GOT3 (cell line): Measurements from ENCODE around the gene VASN.
A peak's percentile ranks its signal among the peaks of the same experiment; 100 is the strongest.

Experiments used
- DNase-seq: peaks from one replicate; lab custom pipeline; 2025; ENCODE audit warnings: mixed read lengths; lab: John Stamatoyannopoulos, UW

VASN gene

GRCh38 chr16:4372578-4373355, 1.1 kb downstream of the VASN start:
- no peak for DNase-seq

DNA sequence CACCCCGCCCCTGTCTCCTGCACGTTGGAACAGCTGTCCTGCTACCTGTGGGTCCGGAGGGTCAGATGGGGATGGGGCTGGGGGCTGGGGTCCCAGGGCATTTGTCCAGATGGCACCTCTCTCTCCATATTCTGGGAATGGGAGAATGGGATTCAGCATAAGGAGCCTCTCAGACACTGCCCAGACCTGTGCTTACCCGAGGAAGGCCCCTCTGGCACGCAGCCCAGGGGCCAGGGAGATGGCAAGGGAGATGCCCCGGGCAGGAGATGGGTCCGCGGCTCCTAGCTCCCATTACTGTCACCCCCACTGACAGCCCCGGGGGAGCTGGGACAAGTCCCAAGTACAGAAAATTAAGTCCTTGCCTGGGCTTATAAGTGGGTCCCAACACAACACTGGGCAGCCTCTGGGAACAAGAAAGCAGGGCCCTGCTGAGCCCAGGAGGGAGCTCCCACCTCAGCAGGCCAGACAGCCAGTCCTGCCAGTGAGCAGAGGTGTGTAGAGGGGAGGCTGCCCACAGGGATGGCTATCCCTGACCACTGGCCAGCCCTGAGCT, 1.8 kb downstream of the VASN start:
- DNase-seq: no peak

- peak; percentile 44 for DNase-seq
These were observed 2.5 kb downstream of the VASN start for GRCh38 chr16:4373909-4374742.

DNA sequence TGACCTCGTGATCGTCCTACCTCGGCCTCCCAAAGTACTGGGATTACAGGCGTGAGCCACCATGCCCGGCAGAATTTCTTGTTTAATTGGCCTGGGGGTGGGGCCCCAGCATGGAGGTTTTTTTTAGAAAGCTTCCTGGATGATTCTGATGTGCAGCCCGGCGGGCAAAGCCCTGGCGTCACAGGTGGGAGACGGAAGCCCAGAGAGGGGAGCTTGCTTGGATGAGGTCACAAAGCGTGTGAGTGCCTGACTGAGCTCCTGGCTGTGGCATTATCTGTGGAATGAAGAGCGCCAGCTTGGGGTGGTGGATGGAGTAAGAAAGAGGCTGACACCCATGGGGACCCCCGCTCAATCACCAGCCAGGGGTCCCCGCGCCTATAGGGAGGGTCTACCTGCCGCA, 4.1 kb downstream of the VASN start:
- no peak for DNase-seq

GRCh38 chr16:4376126-4376892, 4.7 kb downstream of the VASN start:
- peak; percentile 70 for DNase-seq

- DNase-seq: no peak
These were observed 5.4 kb downstream of the VASN start for GRCh38 chr16:4376893-4377572.

- DNase-seq: no peak
These were observed 6.0 kb downstream of the VASN start for GRCh38 chr16:4377573-4378154.

- DNase-seq: no peak
These were observed 6.6 kb downstream of the VASN start for GRCh38 chr16:4378161-4378666.

DNA sequence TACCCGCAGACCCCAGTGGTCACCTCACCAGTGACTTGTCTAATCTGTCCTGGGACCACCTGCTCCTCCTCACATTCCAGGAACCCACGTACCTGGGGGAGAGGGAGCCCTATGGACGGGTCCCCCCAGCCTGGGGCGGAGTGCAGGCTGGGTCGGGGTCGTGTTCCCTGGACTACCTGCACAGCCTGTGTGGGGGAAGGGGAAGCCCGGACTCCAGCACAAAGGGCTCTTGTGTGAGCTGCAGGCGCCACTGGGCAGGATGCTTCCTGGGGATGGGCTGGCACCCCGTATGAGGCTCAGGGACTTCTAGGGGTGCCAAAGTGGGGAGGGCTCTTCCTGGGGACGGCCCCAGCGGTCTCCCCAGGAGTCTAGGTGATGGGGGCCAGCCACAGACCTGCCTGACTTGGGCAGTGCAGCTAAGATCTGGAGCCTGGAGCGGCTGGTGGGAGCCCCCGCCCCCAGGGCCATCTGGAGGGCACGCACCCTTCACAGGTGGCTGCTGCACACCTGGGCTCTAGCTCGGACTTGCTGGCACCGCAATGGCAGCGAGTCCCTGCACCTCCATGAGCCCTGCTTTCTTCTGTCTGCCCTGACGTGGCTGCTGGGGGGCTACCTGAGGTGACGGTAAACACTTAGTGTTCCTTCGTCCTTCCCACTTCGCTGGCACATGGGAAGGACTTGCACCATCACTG, 7.5 kb downstream of the VASN start:
- no peak for DNase-seq

DNA sequence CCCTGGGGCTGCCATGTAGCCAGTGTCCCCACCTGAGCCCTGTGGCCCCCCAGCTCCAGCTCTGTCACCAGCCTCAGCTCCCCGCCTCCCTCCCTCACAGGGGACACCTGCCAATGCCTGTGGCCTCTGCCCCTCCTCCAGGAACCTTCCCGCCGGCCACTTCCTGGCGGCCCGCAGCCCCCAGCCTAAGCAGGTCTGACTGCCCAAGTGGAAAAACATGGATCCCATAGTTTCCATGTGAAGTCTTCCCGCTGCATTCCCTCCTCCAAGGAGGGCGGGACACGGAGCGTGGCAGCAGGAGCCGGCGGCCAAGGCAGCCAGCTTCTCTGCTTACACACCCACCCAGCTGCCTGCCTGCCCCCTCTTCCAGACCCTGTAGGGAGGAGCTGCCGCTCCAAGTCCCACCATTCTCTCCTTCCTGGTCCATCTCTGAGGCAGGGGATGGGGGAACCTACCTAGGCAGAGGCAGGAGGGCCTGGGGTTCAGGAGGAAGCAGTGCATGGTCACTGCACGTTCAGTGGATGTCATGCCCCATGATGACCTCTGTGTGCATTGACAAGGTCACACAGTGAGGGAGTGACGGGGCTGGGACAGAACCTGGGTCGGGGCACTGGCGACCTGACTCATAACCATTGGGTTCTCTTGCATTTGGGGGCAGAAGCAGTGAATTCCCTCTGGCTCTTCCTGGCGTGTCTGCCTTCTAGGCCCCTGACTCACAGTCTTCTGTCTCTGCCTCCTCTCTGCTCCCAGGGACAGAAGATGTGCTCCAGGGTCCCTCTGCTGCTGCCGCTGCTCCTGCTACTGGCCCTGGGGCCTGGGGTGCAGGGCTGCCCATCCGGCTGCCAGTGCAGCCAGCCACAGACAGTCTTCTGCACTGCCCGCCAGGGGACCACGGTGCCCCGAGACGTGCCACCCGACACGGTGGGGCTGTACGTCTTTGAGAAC, 8.7 kb downstream of the VASN start:
- DNase-seq: no peak

DNA sequence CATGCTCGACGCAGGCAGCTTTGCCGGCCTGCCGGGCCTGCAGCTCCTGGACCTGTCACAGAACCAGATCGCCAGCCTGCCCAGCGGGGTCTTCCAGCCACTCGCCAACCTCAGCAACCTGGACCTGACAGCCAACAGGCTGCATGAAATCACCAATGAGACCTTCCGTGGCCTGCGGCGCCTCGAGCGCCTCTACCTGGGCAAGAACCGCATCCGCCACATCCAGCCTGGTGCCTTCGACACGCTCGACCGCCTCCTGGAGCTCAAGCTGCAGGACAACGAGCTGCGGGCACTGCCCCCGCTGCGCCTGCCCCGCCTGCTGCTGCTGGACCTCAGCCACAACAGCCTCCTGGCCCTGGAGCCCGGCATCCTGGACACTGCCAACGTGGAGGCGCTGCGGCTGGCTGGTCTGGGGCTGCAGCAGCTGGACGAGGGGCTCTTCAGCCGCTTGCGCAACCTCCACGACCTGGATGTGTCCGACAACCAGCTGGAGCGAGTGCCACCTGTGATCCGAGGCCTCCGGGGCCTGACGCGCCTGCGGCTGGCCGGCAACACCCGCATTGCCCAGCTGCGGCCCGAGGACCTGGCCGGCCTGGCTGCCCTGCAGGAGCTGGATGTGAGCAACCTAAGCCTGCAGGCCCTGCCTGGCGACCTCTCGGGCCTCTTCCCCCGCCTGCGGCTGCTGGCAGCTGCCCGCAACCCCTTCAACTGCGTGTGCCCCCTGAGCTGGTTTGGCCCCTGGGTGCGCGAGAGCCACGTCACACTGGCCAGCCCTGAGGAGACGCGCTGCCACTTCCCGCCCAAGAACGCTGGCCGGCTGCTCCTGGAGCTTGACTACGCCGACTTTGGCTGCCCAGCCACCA, 9.7 kb downstream of the VASN start:
- DNase-seq: no peak

DNA sequence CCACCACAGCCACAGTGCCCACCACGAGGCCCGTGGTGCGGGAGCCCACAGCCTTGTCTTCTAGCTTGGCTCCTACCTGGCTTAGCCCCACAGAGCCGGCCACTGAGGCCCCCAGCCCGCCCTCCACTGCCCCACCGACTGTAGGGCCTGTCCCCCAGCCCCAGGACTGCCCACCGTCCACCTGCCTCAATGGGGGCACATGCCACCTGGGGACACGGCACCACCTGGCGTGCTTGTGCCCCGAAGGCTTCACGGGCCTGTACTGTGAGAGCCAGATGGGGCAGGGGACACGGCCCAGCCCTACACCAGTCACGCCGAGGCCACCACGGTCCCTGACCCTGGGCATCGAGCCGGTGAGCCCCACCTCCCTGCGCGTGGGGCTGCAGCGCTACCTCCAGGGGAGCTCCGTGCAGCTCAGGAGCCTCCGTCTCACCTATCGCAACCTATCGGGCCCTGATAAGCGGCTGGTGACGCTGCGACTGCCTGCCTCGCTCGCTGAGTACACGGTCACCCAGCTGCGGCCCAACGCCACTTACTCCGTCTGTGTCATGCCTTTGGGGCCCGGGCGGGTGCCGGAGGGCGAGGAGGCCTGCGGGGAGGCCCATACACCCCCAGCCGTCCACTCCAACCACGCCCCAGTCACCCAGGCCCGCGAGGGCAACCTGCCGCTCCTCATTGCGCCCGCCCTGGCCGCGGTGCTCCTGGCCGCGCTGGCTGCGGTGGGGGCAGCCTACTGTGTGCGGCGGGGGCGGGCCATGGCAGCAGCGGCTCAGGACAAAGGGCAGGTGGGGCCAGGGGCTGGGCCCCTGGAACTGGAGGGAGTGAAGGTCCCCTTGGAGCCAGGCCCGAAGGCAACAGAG, 10.5 kb downstream of the VASN start:
- DNase-seq: no peak

DNA sequence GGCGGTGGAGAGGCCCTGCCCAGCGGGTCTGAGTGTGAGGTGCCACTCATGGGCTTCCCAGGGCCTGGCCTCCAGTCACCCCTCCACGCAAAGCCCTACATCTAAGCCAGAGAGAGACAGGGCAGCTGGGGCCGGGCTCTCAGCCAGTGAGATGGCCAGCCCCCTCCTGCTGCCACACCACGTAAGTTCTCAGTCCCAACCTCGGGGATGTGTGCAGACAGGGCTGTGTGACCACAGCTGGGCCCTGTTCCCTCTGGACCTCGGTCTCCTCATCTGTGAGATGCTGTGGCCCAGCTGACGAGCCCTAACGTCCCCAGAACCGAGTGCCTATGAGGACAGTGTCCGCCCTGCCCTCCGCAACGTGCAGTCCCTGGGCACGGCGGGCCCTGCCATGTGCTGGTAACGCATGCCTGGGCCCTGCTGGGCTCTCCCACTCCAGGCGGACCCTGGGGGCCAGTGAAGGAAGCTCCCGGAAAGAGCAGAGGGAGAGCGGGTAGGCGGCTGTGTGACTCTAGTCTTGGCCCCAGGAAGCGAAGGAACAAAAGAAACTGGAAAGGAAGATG, 11.2 kb downstream of the VASN start:
- no peak for DNase-seq

GRCh38 chr16:4383591-4384444, 12.2 kb downstream of the VASN start:
- no peak for DNase-seq

DNA sequence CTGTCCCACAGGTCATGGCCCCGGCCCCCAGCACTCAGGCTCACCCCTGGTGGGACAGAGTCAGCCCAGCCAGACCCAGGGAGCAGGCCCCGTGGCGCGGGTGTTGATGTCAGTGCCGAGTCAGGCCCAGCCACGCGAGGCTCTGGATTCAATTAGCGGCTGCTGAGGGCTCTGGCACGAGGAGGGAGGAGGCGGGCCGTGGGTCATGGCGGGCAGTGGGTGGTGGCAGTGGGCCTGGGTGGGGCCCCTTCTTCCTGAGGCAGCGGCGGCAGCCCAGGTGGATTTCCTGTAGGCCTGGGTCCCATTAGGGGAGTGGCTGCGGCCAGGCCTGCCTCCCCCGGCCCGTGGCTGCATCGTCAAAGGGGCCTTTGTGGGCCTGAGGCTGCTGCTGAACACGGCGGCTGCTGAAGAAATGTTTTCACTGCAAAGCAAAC, 12.9 kb downstream of the VASN start:
- DNase-seq: no peak
